ENCODE results near the gene TMEM131. TPM values are rescaled to one million over a fixed set of nuclear protein-coding genes. Genes with fewer than 3 reads are reported as not detected.

Gene TMEM131
- total RNA-seq, 1 experiment from 2014 or later = 29.6 TPM

- H3K79me2 ChIP-seq (ENCODE audit: low read depth) = no peaks in the 10 kb centered on the region
- H3K36me3 ChIP-seq (ENCODE audit: low read depth) = no peaks in the 10 kb centered on the region
- H3F3A ChIP-seq (ENCODE audit: insufficient read depth, low read depth) = no peaks in the 10 kb centered on the region
- H2AFZ ChIP-seq = no peak overlapping the region
- no peak for DNase-seq
- ChIA-PET POLR2A (ENCODE audit: unreplicated experiment) (no interaction called here), CTCF (no interaction called here)
- peaks cover 6% of the 10 kb centered on the region for H3K4me1 ChIP-seq (replicated peaks; ENCODE audit: insufficient read depth)
- H3K9me3 ChIP-seq (ENCODE audit: insufficient read depth, low read depth) = no peaks in the 10 kb centered on the region
- H3K27ac ChIP-seq = no peak overlapping the region
- no peaks in the 10 kb centered on the region for H3K9me2 ChIP-seq (ENCODE audit: insufficient read depth)
- H3K4me2 ChIP-seq = no peak overlapping the region
- no peak overlapping the region for H3K4me3 ChIP-seq
- H3K27me3 ChIP-seq (ENCODE audit: insufficient read depth, low read depth) = peaks cover 18% of the 10 kb centered on the region
- TF ChIP-seq EZH2 (IDR thresholded peaks at IDR 0.05; ENCODE audit: low read depth) = no peak
- TF ChIP-seq, protein P1, sequence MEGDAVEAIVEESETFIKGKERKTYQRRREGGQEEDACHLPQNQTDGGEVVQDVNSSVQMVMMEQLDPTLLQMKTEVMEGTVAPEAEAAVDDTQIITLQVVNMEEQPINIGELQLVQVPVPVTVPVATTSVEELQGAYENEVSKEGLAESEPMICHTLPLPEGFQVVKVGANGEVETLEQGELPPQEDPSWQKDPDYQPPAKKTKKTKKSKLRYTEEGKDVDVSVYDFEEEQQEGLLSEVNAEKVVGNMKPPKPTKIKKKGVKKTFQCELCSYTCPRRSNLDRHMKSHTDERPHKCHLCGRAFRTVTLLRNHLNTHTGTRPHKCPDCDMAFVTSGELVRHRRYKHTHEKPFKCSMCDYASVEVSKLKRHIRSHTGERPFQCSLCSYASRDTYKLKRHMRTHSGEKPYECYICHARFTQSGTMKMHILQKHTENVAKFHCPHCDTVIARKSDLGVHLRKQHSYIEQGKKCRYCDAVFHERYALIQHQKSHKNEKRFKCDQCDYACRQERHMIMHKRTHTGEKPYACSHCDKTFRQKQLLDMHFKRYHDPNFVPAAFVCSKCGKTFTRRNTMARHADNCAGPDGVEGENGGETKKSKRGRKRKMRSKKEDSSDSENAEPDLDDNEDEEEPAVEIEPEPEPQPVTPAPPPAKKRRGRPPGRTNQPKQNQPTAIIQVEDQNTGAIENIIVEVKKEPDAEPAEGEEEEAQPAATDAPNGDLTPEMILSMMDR (conservative IDR thresholded peaks at IDR 0.05) = no peak
- H4K20me1 ChIP-seq (ENCODE audit: insufficient read depth) = no peaks in the 10 kb centered on the region
- BruUV-seq (replicated peaks) = no TSS peak
- intact Hi-C loops (cut with micrococcal nuclease; ENCODE audit: unreplicated experiment) = no loop called here
Measured at GRCh38 chr2:97738179-97739019, 257.3 kb downstream of the TMEM131 start.

- ChIA-PET CTCF (no interaction called here), POLR2A (ENCODE audit: unreplicated experiment) (no interaction called here)
- BruUV-seq (replicated peaks) = no TSS peak
- Histone ChIP-seq H4K20me1 (ENCODE audit: insufficient read depth) (no peaks in the 10 kb centered on the region), H3K36me3 (ENCODE audit: low read depth) (no peaks in the 10 kb centered on the region), H3K4me3 (no peak overlapping the region), H3K9me2 (ENCODE audit: insufficient read depth) (no peaks in the 10 kb centered on the region), H2AFZ (no peak overlapping the region), H3K4me2 (no peak overlapping the region), H3K4me1 (replicated peaks; ENCODE audit: insufficient read depth) (peaks cover 6% of the 10 kb centered on the region), H3K79me2 (ENCODE audit: low read depth) (no peaks in the 10 kb centered on the region), H3K27ac (no peak overlapping the region), H3F3A (ENCODE audit: insufficient read depth, low read depth) (no peaks in the 10 kb centered on the region), H3K9me3 (ENCODE audit: insufficient read depth, low read depth) (no peaks in the 10 kb centered on the region), H3K27me3 (ENCODE audit: insufficient read depth, low read depth) (peaks cover 18% of the 10 kb centered on the region)
- intact Hi-C loops (cut with micrococcal nuclease; ENCODE audit: unreplicated experiment) = no loop called here
- TF ChIP-seq, protein P1 (conservative IDR thresholded peaks at IDR 0.05) = no peak
- TF ChIP-seq EZH2 (IDR thresholded peaks at IDR 0.05; ENCODE audit: low read depth) = no peak
- DNase-seq = no peak
Measured at GRCh38 chr2:97737421-97738178, 258.1 kb downstream of the TMEM131 start.

DNA sequence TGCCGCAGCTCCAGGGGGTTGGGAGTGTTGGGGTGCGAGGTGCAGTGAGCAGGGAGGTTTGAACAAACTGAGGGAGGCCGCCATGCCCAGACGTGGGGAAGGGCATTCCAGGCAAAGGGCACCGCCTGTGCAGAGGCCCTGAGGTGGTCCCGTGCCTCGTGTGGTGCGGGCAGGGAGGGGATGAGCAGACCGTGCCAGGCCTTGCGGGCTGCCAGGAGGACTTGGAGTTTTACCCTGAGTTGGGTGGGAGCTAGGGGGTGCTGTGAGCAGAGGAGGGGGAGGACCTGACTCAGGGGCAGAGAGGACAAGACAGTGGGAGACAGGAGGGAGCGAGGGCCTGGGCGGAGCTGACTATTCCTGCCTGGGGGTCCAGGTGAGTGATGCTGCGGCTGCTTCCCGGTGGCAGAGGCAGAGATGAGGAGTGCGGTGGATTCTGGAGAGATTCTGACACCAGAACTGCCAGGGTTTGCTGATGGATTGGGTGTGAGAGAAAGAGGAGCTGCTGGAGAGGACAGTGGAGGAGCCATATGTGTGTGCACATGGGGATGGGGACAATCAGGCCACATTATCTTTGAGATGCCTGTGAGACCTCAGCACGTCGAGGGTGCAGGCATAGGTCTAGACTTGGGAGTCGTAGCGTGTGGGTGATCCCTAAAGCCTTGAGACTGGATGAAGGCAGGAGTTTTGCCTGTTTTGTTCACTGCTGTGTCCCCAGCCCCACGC is 259.0 kb downstream of the TMEM131 start:
- Histone ChIP-seq H3K27me3 (ENCODE audit: insufficient read depth, low read depth) (peaks cover 18% of the 10 kb centered on the region), H3K27ac (no peak overlapping the region), H3K9me3 (ENCODE audit: insufficient read depth, low read depth) (no peaks in the 10 kb centered on the region), H4K20me1 (ENCODE audit: insufficient read depth) (no peaks in the 10 kb centered on the region), H3K79me2 (ENCODE audit: low read depth) (no peaks in the 10 kb centered on the region), H3K4me3 (no peak overlapping the region), H3K9me2 (ENCODE audit: insufficient read depth) (no peaks in the 10 kb centered on the region), H3K4me2 (no peak overlapping the region), H3K36me3 (ENCODE audit: low read depth) (no peaks in the 10 kb centered on the region), H3F3A (ENCODE audit: insufficient read depth, low read depth) (no peaks in the 10 kb centered on the region), H3K4me1 (replicated peaks; ENCODE audit: insufficient read depth) (no peaks in the 10 kb centered on the region), H2AFZ (no peak overlapping the region)
- no TSS peak for BruUV-seq (replicated peaks)
- TF ChIP-seq, protein P1 (conservative IDR thresholded peaks at IDR 0.05) = no peak
- TF ChIP-seq EZH2 (IDR thresholded peaks at IDR 0.05; ENCODE audit: low read depth) = no peak
- DNase-seq = no peak
- intact Hi-C loops (cut with micrococcal nuclease; ENCODE audit: unreplicated experiment) = no loop called here
- ChIA-PET CTCF (no interaction called here), POLR2A (ENCODE audit: unreplicated experiment) (no interaction called here)

Data from PC-9 (cell line).